Activated CD4-positive, alpha-beta T cell treated with anti-CD3 and anti-CD28 coated beads for 48 hours (primary cell): ENCODE data around the gene TMEM187.

Experiments
- DNase-seq: peaks from one replicate; pipeline ENCODE4 v3.0.0-alpha.2; 2020

The TMEM187 gene

DNA sequence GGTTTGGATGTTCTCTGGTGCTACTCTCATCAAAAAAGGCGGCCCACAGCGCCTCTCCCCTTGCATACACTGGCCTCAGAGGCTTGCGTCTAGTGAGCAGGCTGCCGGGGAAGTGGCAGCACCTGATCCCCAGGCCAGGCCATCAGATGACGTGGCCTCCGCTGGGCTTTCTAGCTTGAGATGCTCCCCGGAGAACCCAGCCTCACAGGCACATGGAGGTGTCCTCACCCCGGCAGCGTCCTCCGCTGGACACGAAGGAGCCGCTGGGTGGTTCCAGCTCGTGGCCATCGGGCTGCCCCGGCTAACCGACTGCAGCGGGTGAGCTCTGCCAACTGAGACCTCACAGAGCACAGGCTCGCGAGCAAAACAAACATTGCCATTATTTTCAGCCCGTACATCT is 34.4 kb downstream of the TMEM187 start:
- DNase-seq, result no peak

DNA sequence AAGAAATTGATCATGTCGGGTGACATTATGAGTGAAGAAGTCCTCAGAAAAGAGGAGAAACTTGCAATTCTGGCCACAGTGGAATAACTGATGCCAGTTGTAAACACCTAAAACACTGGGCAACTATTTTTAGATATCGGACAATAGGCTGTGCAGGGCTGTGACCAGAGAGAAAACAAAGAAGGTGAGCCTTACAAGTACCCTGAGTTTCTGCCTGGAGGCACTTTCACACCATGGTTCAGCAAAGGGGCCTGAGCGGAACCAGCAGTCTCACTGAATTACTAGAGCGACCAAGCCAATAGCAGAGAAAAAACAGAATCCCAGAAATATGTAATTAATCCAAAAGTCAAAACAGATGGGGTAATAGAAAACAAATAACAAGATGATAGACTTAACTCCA is 36.0 kb downstream of the TMEM187 start:
- DNase-seq, result no peak

DNA sequence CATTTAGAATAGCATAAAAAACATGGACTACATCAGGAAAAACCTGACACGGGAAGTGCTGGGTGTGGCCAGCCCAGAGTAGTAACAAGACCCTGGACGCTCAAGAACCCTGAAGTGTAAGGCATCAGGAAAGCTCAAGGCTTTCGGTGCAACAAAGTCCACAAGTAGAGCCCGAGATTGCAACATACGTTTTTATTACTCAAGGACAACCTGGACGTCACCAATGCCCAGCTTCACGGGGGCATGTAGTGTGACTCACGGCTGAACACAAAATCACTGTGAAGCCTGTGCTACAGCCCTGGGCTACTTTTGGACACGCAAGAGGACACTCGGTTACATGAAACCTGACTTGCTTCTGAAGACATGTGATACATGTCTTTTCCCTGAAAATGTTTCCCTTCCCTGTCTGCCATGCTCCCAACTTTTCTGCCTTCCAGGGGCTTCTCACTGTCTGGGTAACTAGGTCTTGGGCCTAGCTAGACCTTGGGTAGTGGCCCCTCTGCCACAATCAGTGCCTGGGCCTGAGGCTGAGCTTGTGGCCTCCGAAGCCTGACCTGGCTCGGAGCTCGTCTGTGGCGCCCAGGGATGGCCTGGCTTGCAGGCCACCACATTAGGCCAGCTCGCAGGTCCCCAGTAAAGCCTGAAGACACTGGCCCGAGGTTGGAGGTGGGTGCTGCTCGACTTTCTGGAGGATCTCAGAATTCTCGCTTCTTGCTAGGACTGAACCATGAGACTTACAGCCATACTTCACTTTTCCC is 38.0 kb downstream of the TMEM187 start:
- DNase-seq, result no peak

DNA sequence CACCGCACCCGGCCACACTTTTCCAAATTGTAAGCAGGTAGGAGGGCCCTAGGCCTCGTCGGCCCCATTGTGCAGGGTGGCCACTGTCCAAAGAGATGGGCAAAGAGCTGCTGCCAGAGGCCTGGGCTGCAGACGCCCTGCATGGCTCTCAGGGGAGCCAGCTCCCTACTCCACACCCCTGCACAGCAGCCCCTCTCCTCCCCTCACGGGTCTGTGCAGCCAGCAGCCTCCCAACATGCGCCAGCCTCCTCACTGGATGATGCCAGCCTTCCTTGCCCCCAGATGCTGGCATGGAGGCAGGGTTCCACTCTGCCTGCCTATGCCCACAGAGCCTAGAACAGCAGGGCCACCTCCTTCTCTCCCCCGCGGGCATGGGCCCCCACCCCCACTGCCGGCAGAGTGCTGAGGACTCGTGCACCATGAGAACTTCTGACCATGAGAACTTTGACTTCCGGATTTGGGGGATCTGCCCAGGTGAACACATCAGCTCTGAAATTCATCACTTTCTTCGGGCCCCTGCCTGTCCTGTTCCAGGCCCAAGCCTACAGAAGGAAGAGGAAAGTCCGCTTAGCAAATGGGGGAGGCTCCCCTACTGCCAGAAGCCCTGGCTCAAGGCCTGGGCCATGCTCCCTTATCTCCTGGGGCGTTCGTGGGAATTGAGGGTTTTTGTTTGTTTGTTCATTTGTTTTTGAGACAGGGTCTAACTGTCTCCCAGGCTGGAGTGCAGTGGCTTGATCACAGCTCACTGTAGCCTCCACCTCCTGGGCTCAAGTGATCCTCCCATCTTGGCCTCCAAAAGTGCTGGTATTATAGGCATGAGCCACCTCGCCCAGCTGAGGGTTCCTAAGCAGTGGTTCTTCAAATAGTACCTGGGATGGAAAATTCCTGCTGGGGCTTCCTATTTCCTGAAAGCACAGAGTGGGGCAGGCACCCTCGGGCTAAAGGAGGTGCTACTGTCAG is 39.1 kb downstream of the TMEM187 start:
- no peak for DNase-seq

DNA sequence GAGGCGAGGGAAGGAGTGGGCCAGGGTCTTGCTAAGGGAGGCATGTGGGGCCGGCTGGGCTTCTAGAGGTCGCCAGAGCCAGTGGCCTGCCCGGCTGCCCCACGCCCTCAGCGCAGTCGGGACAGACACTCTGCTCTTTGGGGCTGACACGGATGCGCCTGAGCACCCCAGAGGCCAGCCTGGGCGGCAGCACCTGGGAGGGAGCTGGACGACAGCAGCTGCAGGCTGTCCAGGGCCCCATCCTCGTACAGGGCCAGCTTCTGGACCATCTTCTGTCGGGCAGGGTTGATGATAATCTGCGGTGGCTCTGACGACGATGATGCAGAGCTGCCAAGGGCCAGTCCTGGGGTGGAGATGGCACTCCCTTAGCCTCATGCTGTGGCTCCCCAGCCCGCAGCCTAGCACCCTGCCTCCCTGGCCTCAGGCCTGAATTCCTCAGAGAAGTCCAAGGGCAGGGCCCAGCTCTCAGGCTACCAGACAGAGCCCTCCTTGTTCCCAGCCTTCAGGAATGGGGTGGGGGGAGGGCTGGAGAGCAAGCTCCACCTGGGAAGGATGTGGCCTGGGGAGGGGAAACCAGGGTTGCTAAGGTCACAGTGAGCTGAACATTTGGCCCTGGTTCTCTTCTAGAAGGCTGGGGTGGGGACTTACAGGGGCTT is 39.9 kb downstream of the TMEM187 start:
- DNase-seq, result no peak

DNA sequence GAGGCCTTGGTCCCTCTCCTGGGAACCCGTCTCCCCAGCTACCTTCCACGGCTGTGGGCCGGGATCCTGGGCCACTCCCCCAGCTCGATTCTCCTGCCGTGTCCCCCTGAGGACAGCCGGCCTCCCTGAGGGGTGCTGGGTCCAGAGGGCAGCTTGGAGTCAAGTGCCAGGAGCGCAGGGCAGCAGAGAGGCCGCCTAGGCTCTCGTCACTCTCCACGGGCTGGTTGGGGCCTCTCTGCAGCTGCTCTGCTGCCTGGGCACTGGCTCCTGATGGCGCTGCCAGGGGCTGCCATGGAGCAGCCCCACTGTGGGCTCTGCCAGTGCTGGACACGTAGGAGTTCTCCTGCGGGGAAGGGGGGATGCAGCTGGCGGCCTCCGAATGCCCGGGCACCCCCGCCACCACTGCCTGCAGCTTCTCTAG is 40.5 kb downstream of the TMEM187 start:
- DNase-seq, result no peak

DNA sequence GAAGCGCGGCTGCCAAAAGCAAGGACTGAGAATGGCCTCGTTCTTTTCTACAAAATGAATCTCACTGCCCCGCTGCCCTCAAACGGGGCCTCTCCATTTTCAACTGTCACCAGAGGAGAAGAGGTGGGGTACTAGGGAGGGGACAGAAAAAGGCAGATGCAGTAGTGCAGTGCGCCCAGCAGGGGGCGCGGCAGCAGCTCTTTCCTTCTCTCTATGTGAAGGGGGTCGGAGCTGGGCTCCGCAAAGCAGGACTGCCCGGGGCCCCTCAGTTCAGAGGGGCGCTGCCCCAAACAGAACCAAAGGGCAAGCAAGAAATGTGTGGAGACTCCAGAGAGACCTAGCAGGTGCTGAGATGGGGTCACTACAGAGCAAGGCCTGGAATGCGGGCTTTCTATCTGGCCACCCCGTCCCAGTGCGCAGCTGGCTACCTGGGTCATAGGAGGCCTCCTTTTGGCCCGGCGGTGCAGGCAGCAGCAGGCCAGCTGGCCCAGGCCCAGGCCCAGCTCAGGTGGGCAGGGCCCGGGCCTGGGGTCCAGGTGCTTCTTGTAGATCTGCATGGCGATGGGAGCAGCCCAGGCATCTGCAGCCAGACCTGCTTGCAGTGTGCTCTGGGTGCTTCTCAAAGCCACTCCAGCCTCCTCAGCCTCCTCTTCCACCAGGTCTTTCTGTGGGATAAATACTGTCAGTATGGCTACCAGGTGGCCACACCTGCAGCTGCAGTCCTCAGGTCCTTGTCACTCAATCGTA is 41.2 kb downstream of the TMEM187 start:
- peak; percentile 58 for DNase-seq

DNA sequence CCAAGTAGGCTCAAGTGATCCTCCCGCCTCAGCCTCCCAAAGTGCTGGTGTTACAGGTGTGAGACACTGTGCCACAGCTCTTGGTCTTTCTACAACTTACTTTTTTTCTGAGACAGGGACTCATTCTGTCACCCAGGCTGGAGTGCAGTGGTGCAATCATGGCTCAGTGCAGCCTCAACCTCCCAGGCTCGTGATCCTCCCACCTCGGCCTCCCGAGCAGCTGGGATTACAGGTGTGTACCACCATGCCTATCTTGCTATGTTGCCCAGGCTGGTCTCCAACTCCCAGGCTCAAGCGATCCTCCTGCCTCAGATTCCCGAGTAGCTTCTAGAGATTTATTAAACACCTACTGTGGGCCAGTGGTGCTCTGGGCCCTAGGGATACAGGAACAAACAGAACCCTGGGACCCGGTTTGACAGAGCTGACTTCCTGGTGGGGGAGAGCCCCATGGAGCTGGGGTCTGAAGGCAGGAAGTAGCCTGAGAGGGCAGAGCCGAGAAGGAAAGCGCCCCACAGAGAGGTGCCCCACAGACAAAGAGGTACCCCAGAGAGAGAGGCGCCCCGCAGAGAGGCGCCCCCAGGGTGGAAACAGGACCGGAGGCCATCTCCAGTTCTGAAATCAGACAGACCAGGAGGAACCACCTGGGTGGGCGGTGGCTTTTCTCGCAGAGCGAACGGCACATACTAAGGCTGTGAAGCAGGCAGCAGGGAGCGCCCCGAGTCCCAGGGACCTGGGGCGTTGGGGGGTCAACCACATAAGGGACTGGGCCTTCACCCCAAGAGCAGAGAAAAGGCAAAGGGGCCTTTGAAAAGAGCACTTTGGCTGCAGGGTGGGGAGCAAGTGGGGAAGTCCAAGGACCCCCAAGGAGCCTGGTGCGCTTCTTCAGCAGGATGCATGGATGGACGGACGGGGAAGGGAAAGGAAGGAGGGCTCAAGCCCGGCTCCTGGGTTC is 42.2 kb downstream of the TMEM187 start:
- DNase-seq, result no peak

DNA sequence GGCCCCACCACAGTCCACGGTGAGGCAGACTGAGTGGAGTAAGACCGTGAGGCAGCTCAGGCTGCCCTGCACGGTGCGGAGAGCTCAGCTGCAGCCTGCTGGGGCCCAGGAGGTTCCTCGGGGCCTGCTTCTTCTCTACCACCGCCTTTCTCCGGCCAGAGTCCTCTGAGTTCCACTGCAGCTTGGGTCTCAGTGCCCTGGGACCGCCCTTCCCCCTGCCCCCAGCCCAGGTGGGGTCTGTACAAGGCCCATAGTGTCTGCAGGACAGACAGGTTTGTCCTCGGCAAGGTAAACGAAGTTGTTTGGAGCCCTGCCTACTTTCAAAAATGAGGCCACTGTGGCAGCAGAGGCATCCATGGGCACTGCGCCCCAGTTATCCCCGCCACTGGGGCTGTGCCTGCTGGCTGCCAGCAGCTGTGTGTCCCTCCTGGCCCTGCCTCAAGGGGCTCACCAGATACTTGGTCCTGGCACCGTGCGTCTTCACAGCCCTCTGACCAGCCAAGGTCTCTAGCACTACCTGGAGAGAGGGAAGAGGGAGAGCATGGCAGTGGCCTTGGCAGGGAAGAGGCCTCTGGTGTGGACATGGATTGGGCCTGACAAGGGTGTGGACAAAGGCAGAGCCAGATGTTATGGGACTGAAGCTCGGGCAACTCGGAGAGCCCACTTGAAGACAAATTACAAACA is 43.2 kb downstream of the TMEM187 start:
- no peak for DNase-seq

DNA sequence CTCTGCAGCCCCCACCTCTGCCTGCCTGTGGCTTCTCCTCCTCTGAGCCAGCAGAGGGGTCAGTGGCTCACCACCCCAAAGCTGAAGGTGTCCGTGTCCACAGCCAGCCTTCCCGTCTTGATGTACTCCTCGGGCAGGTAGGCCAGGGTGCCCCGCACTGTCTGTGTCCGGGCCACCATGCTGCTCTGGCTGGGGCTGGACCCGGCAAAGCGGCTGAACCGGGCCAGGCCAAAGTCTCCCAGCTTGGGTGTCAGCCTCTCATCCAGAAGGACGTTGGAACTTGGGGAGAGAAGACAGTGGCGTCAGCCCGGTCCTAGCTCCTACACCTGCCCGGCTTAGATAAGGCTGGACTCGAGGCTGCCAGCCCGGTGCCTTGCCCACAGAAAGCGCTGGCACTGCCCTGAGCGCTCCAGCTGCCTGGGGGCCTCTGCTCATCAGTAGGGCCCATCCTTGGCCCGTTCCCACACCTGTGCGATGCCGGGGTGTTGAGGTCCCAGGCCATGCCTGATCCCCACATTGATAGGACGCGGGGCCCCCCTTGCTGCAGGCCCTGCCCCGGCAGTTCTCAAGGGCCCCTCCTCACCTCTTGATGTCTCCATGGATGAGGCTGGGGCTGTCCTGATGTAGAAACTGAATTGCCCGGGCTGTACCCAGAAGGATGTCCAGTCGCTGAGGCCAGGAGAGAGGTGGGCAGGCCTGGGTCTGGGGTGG is 44.0 kb downstream of the TMEM187 start:
- DNase-seq, result no peak

DNA sequence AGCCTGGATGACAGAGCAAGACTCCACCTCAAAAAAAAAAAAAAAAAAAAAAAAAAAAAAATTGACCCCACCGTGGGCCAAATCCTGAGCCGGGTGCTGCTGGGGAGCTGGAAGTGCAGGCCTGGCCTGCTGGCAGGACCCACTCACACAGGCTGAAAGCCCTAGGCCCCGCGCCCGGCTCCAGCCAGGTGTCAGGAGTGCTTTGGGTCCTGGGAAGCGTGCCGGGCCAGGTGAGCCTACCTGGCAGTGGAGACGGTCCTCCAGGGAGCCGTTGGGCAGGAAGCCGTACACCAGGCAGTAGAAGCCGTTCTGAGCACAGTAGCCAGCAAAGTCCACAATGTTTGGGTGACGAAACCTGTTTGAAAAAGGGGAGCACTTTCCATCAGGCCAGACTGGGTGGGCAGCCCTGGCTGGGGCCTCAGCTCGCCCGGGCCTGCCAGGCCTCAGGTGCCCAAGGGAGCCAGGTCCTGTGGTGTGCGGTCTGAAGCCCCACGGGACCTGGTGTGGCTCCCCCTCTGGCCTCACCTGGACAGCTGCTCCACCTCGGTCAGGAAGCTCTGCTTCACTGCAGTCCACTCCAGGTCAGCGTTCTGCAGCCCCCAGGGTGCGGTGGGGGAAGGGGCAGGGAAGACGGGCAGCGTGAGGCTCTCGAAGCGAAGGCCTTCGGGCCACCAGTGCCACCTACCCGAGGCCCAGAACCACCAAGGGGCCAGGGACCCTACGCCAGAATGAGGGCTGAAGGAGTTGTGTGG is 45.4 kb downstream of the TMEM187 start:
- DNase-seq, result no peak

DNA sequence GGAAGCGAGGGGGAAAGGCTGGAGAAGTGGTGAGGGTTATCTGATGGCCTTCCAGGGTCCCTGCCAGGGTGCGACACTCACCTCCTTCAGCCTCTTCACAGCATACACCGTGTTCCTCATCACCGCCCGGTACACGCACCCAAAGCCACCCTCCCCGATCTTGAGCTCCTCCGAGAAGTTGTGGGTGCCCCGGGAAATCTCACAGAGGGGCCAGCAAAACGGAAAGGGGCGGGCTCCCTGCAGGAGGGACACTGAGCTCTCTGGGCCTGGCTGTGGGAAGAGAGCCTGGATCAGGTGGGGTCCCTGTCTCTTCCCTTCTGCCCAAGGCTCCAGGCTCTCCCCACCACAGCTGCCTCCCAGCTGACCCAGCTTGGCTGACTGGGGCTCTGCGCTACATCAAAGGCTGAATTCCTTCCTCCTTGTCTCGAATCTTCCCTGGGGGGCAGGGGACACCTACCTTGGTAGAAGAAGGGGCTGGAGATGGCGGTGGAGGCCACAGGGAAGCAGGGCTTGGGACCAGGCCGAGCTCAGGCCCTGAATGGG is 46.0 kb downstream of the TMEM187 start:
- DNase-seq, result no peak

DNA sequence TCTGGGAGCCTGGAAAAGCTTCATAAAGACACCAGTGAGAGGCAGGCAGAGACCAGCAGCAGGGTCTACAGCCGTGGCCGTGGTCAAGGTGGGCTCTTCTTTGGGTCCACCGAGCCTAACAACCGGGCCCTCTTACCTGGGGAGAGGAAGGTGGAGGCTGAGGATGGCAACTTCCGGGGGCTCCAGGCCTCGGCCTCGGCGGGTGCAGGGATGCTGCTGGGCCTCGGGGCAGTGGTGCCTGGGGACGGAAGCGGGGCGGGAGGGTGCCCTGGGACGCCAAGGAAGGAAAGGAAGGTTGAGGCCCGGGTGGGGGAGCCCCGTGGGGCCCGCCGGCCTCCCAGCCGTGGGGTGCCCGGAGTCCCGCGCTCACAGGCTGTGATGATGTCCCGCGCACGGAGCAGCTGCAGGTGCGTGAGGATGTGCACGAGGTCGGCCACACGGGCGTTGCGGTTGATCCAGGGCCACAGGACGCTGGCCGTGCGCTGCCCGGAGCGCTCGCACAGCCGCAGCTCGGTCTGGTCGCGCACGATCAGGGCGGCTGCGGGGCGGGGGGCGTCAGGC is 46.6 kb downstream of the TMEM187 start:
- peak; percentile 39 for DNase-seq

DNA sequence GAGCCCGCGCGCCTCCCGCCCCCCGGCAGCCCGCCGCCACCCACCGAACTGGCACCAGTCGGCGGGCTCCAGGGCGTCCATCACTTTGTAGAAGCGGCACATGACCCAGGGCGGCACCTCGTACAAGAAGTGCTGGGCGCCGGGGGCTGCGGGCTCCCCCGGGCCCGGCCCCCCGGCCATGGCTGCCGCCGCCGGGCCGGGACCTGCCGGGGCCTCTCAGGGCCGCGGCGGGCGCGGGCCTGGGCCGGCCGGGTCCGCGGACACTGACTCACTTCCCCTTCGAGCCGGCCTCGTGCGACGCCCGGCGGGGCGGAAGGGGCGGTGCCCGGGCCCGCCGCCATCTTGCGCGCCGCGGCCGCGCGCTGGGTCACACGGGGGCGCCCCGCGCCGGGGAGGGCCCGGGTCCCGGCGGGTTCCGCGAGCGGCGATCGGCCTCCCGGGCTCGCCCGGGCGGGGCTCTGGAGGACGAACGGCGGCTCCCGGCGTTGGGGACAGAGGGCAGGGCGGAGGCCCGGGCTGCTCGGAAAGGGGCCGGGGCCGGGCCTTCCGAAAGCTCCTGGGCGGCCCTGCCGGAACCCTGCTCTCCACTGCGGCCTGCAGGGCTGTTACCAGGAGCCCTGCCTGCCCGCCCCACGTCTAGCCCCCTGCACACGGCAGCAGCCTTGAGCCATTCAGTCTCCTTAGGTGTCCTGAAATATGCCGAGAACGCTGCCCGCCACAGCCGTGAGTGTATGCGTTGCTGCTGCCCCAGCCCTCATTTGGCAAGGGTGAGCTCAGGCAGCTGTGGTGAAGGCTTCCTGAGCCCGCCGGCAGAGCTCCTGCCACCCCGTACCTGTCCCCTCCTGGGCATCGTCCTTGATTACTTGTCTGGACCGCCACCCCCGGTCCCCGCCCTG is 47.3 kb downstream of the TMEM187 start, which contains the start of gene IRAK1:
Gene IRAK1 (minus strand): TSS at position 270 of the 896 bp plus-strand sequence. CDS start 90 bp downstream, at position 180.
- DNase-seq, result peak; percentile 62

DNA sequence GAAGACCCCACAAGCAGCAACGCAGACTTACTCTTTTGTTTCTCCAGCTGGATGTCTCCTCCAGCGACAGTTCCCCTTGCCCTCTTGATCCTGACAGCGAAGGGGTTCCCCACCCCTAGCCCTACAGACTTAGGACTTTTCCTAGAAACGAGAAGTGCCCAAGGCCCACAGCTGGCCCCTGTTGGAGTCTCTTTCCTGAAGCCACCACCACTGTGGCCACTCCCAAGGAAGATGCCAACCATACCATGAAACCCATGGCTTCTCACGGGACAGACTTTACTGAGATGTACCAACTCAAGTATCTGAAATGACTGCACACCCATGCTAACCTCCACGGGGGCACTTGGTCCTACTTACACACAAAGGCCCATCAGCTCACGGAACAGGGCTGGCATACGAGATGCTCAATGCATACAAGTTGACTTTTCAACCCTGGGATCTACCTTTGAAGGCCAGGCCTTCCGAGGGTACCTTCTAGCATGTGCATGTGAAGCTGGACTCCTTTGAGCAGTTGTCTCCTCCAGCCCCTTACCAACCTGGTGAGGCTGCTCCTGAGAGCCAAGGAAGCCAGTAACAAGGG is 48.1 kb downstream of the TMEM187 start:
- DNase-seq, result peak; percentile 18

DNA sequence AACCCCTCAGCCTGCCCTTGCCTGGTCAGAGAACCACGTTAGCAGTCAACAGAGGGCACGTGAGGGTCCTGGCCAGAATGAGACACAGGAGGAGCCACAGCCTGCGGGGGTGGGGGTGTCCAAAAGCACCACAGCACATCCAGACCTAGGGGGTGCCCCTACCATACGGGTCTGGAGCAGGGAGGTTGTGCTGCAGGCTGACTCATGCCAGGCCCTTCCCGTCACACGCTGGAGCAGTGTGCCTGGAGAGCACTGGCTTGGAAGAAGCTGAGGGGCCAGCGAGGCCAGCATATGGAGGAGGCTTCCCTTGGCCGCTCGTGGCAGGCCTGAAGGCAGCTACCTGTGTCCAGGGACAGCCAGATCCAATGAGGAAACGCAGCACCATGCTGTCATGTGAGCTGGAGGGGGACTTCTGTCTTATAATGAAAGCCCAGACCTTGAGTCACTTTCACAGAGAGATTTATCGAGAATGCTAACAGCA is 48.6 kb downstream of the TMEM187 start:
- DNase-seq, result peak; percentile 41

DNA sequence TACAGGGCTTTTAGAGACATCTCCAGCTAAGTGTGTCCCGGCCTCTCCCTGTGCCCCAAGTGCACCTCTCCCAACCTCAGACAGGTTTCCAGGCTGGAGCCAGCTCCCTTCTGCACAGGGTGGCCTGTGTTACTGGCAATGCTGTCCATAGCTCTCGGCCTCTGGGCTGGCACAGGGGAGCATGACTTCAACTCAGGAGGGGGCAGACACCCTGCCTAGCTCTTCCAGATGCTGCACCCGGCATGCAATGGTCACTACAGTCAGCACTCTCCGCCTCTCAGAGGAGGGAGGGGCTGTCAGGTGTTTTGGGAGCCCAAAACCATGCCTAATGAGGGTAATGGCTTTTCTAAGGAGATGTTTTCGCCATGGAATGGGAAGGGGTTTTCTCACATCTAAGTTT is 49.6 kb downstream of the TMEM187 start:
- no peak for DNase-seq
